NCI-H1105 (cell line): ENCODE results near the gene OSBPL10.

Experiments used
- DNase-seq: peaks from one replicate; lab custom pipeline; 2025; lab: John Stamatoyannopoulos, UW

The OSBPL10 gene

DNA sequence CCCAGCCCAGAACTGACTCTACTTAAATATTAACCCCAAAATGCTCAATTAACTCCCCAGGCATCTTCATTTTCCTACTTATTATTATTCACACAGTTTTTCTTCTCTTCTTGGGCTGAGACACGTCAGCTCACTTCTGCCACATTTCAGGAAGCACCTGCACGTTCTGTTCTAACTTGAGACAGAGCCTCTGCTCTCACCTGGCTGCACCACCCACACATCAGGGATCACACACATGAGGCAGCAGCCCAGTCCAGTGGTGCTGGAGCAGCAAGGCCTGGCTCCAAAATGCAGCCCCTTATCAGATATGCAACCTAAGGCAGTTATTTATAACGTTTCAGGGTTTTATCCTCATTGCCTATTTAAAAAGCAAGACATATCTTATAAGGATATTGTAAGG lies 127.5 kb downstream of the OSBPL10 start:
- DNase-seq, result no peak

DNA sequence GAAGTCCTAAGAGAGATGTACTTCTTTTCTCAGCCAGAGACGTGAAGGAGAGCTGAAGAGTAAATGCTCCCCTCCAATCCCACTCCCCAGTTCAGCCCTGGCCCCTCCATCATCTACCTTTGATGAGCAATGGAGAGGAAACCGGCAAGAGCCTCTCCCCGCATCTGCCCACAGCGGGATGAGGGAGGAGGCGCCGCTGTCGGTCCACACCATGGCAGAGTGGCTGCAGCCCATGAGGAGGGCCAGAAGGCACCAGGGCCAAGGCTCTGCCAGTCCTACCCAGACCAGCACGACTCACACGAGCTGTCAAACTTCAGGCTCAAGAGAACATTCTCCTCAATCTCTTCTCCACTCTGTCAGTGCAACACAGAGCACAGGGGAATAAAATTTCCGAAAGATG lies 129.8 kb downstream of the OSBPL10 start:
- DNase-seq, result no peak

DNA sequence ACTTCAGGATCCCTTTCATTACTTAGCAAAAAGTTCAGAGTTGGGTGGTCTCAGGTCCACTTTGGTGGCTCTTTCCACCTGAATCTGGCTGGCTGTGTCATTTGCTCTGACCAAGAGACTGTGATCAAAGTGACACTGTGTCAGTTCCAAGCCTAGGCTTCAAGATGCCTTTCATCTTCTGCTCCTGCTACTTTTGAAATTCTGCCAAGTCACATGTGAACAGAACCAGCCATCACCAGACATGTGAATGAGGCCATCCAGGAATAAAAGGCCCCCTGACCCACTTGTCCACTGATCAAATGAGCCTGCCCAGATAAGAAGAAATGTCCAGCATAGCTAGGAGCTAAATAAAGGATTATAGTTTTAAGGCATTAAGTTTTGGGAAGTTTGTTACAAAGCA lies 132.2 kb downstream of the OSBPL10 start:
- DNase-seq, result no peak

DNA sequence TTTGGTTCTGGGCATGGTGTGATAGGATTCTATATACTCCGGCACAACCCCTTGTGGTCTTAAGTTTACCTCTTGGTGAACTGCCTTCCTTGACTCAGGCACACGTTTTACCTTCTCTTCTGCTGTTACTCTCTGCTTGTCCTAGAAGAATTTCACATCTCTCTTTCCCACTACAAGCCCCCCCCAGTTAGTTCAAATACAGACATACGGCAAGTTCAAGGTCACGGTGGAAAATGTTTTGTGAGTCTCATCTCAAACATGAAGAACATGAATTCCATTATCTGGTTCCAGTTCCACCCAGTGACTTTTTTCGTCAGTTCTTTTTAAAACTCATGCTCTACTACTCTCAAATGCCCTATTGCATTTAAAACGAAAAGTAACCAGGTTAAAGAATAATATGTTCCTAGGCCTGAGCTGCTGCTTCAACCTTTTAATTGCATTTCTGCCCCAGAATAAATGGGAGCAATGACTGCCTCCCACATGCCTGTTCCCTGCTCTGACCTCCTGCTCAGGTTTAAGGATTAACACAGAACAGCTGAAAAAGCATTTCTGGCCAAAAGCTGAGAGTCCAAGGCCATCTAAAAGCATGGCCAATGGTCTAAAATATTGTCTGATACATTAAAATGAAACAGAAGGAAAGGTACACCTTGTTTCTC lies 132.8 kb downstream of the OSBPL10 start:
- no peak for DNase-seq

DNA sequence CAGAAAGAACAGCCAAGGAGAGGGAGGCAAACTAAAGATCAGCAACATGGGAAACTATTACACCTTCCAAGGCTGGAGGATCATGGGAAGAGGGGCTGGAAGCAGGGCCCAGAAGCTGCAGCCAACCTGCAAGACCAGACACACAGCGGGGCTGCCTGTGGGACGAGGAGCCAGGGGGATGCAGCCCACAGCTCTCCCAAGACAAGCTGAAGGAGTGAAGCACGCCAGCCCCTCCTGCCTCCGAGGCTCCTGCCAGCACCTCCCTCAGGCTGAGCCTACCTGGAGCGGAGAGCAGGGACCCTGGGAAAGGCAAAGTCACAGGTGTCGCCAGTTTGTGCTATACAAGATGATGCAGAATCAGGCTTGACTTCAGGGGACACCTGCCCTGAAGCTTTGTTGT lies 133.3 kb downstream of the OSBPL10 start:
- no peak for DNase-seq

DNA sequence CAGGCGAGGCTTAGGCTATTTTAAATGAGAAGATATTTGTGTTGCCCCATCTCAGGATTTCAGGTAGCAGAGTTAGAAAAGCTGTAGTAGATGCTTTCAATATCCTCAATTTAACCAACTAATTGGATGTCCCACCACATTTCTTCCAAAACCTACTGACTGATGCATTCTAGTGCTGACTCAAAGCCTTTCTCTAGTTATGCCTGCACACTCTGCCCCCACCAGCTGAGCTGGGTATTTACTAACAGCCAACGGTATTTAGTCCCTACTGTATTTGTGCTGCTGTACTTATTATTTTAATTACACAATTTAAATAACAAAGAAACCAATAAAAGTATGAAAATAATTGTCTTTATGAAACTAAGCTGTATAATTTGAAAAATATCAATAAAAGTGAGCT lies 139.5 kb downstream of the OSBPL10 start:
- DNase-seq, result no peak

DNA sequence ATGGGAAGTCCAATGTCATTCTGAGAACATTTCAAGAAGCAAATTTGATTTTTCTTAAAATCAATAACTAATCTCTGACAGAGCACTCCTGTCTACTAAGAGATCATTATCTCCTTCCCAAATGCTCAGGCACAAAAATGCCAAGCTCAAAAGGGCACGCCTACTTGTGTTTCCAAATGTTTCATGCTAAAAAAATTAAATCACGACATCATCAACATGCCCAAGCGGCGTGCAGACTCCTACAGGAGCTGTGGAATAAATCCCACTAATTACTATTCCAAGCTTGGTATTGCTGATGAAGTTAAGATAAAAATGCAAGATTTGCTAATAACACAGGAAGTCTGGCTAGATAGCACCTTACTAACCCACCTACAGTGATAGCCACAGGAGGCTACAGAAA lies 140.8 kb downstream of the OSBPL10 start:
- DNase-seq, result no peak

DNA sequence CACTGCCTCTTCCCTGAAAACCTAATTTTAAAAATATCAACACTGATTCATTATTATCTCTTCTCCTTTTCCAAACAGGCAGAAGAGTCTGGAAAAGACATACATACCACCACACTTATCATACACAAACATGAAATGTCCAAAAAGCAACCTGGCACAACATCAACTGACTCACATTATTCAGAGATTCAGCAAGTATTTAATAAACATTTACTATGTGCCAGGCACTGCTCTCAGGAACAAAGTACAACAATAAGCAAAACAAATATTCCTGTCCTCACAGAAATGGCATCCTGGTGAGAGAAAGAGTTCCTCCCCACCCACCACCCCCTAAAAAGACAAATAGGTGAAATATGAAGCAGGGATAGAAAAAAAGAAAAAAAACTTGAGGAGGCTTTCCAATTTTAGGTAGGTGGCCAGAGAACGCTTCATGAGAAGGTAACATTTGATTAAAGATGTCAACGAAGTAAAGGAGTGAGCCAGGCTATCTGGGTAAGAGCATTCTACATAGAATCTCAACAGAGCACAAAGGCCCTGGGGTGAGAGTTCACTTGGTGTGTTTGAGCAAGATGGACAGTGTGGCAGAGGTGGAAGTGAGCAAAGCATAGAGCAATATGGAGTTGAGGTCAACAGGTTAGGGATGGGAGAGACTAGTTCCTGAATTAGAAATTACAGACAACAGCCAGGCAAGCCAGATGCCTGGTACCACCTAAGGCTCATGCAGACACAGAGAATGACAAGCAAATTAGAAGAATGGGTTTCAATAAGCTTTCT lies 141.7 kb downstream of the OSBPL10 start:
- DNase-seq, result no peak

DNA sequence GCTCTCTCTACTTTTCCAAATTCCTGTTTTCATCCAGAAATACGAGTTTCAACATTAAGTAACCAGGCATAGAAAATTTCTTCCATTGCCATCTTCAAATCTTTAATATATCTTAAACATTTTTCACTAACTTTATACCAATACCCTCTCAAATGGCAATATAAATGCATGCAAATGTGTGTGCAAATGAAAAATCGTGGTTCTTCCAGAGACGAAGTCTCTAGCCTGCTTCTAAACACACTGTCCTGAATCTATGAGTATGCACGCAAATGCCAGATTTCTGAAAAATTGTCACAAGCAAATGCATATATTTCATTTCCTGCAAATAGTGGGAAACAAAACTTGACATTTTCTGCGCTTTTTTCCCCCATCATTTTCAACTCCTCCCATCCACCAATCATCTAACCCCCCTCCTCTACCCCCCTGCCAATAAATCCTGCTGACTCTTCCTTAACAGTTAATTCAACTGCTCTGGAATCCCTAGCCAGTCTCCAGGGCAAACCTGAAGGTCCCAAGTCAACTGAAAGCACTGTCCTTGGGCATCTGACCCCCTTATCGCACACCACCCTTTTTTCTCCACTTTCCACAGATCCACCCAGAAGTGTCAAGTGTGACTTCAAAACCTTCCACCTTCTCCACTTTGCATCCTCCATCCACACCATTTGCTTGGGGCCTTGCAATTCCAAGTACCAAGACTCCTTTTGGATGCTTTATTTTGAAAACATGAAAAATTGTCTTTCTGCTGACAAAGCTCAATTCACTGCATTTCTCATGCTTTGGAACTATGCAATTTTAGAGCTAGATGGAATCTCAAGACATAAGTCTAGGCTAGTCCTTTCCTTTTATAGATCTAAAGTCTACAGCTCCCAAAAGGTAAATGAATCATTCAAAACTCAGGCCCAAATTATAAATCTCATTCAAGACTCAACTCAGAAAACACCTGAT lies 144.7 kb downstream of the OSBPL10 start:
- DNase-seq, result no peak

DNA sequence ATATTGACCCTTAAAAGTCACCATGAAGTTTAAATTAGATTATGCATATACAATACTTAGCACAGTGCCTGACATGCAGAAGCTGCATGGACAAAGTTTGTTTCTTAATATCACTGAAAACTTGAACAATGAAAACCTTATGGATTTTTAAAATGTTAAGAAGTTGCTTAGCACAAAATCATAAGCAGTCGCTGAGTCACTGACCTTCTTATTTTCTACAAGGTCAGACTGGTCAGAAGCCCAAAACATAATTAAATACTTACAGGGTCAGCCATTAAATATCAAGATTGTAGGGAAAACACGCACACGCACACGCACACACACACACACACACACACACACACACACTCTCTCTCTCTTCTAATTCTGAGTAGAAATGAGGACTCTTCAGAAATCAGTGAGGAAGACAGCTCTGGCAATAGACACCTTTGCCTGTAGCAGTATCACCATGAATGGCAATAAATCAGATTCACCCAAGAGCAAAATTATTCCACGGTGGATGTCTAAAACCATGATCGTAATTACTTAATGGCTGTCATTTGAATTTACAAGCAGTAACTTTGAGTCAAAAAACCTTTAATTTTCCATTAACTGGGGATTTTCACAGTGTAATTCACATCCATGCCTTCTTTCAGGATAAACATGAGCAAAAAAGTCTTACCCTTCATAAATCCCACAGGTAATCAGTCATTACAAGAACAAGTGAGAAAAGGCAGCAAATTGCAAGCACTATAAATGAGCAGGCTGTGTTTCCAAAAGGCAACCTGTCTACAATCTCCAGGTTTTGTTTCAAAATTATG lies 147.5 kb downstream of the OSBPL10 start:
- no peak for DNase-seq

DNA sequence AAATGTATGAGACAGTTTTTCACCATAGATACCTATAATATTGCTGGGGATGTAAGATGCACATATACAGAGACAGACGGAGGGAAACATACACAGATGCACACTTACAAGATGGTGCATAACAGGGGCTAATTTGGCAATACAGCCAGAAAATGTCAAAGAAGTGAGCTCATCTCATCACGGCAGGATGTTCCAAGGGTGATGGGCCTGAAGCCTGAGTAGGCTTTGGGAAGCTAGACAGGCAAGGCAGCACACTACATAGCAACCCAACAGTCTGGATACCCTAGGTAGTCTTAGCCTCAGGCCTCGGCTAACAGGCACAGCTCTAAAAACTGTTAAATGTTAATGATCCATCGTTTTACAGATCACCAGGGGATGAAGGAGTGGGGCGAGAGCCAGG lies 148.5 kb downstream of the OSBPL10 start:
- DNase-seq, result no peak

DNA sequence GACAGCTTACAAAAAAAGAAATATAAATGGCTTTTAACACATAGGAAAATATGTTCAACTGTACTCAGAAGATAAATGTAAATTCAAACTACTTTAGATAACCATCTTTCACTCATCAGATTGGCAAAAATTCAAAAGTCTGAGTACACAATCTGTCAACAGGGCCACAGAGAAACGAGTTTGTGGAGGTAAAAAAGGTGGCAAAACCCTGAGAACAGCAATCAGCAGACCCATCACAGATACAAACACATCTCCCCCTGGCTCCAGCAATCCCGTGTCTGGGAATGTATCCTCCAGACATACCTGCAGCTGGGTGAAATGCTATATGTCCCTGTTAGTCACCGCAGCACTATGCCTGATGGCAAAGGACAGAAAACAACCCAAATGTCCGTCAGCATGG lies 149.5 kb downstream of the OSBPL10 start:
- no peak for DNase-seq

DNA sequence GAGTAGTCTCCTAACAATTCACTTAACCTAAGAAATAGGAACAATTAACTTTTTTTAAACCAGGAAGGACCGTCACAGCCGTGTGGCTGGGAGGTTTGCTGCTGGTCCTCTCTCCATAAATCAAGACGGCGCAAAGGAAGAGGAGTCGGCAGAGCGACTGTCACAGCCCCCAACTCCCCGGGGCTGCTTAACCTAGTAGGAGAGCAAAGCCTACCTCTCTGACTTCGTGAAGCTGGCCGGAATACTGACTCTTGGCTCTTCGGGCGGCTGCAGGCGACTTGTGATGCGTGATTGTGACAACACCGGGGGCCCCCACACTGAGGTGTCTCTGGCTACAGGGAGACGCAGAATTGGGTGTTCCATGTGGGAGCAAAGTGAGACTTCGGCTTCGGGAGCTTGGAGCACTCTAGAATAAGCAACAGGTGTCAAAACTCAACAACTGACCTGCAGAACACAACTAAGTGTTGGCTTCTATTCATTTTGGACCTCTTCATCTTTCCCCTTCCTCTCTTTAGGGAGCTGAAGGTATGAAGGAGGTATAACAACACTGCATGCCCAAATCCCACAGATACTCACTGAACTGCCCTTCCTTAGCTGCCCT lies 151.1 kb downstream of the OSBPL10 start:
- DNase-seq, result no peak

DNA sequence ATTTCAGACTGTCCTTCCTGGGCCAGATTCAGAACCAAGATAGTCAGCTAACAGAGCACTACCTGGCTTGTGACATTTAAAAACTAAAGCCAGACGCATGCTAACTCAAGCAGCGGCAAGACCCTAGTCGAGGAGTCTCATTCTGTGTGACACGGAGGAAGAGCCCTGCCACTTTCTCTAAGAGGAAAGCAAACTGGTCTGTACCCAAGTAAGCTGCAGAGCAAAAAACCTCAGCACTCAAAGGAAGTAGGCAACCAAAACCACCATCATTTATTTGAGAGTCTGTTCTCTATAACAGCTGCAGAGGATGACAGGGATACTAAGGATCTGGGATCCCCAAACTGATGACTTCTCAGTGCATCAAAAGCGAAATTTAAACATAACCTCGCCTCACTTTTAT lies 152.1 kb downstream of the OSBPL10 start:
- DNase-seq, result no peak

DNA sequence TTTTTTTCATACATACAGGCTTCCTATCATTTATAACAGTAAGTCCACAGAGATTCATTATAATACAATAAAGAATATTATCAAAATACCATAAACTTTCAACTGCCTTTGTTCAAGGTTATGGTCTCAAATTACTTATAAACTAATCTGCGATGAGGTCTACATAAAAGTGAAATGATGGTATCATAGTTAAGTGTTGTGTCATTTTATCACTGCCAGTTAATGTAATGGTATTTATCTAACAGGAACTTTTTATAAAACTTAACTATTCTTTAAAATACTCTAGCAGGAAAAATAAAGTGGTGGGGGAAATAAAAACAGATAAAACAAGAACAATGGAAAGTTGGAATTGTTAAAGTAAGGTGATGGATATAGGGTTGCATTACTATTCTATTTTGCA lies 153.1 kb downstream of the OSBPL10 start:
- DNase-seq, result no peak

DNA sequence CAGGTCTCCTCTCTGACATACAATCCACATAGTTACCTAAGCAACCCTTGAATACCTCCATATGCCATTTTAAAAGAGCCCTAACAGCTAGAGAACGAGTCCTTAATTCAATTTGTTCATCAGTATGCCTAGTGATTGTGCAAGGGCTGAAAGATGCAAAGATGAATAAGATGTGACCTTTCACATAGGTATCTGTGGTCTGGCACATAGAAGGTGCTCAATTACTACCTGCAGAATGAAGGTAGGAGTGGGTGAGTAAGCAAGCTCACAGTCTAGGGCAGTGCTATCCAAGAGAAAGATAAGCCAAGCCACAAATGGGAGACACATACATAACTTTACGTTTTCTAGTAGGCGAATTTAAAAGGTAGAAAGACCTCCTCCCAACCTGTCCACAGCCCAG lies 157.9 kb downstream of the OSBPL10 start:
- DNase-seq, result no peak

DNA sequence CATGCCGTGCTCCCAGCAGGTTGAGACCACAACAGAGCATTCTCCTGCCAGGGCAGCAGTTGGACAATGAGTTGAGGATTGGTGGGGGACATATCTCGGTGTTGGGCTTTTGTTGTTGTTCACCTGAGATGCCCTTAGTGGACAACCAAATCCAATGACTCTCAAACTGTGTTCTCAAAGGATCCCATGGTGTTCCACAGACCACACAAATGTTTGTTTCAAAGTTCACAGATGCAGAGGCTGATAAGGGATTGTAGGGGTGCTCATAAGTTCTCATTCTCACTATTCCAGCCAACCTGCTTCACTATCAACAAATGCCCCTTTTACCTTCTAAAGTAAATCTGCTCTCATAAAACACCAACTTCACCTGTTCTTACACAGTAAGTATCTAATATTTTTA lies 159.9 kb downstream of the OSBPL10 start:
- no peak for DNase-seq

DNA sequence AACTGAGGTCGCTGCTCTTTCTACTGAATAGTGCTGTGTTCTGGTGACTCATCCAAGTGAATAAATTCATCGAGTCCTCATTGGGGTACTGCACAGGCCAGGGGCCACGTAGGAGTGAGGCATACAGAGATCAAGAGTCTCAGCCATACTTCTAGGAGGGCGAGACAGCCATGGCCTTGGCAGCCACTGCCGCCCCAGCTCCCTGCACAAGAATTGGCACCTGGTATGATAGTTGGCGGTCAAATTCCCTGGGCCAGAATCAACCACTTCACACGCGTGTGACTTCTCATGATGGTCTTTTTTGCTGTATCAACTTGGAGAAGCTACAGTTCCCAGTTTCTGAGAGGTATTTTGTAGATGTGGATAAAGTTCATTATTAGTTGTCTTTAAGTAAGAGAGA lies 161.6 kb downstream of the OSBPL10 start:
- no peak for DNase-seq

DNA sequence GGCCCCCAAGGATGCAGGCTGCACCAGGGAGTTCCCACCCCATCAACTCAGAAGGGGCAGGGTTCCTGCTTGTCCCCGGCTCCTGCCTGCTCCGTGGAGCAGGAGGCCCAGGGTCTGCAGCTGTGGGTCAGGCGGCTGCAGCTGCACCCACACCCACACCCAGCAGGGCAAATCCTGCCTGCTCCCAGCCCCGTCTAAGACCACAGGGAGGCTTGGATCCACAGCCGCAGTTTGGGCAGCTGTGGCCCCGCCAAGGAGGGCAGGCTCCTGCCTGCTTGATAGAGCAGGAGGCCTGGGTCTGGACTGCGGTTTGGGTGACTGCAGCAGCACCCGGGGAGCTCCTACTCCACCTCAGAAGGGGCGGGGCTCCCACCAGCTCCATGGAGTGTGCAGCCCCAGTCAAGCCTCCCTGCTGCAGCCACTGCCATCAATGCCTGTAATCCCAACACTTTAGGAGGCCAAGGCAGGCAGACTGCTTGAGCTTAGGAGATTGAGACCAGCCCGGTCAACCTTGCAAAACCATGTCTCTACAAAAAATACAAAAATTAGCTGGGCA lies 163.6 kb downstream of the OSBPL10 start:
- no peak for DNase-seq

DNA sequence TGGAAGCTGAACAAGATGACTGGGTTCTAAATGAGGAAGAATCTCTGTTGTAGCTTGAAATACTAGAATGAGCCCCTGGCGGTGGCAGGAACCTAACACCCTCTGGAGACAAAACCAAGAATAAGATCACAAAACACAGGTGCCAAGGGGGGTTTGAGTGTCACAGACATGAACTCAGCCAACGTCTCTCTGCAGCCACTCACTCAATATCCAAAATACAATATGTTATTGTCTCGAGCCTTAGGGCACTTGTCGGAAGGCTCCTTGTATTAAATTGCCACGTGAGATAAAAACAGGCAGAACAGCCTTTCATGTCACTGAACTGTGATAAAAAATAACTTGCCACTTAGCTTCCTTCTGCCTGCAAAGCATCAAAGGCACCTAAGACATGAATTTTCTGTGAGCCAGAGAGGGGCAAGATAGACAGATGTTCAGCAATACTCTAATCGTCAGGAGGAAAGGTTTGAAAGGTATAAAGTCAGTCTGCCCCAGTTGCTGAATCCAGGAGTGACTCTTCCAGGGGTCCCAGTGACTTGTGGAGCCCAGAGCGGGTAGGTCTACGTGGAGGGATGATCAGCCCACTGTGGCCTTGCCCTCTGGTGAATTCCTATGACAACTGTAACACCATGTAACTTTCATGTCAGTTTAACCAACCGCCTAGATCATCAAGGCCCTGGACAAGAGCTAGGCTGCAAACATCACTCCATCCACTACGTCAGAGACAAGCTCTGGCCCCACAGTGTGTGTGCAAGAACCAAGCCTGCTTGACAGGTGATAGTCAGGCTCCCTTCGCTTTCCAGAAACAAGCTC lies 165.2 kb downstream of the OSBPL10 start:
- DNase-seq, result no peak
